NCI-H82 treated with DMSO at 0.1 percent for 48 hours (cell line): ENCODE measurements around the gene GBP7.

Experiments
- DNase-seq: peaks from one replicate; lab custom pipeline; 2025; ENCODE audit not compliant: unreplicated experiment; lab: John Stamatoyannopoulos, UW

GBP7 gene

DNA sequence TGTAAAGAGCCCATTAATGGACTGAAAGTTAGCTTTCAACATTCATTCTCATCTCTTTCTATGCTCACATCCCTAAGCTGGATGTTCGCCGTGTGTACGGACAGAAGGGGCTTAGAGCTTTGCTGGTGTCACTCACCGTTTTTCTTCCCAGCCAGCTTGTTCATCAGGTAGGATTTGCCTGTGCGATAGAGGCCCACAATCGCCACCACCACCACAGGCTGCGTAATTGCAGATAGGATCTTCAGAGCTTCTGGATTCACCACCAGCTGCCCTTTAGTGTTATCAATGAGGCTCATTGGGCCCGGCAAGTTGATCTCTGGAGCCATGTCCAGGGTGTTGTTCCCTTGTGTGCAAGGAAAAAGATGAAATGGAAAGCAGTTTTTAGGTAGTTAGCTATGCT is 54.2 kb downstream of the GBP7 start:
- DNase-seq: no peak

DNA sequence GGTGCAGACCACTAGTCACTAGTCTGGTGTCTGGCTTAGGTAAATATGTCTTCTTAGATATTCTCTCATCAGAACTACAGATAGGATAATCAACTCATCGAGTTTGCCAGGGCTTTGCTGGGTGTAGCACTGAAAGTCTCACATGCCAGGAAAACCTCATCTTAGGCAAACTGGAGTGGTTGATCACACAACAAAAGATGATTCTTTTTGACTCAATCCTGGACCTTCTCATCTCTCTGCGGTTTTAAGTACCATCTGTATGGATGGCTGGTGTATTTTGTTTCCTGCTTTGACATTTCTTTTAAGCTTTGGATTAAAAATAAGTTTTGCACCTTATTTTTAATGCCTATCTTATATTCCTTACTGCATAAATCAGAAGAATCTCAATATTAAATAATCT is 61.1 kb downstream of the GBP7 start:
- no peak for DNase-seq

DNA sequence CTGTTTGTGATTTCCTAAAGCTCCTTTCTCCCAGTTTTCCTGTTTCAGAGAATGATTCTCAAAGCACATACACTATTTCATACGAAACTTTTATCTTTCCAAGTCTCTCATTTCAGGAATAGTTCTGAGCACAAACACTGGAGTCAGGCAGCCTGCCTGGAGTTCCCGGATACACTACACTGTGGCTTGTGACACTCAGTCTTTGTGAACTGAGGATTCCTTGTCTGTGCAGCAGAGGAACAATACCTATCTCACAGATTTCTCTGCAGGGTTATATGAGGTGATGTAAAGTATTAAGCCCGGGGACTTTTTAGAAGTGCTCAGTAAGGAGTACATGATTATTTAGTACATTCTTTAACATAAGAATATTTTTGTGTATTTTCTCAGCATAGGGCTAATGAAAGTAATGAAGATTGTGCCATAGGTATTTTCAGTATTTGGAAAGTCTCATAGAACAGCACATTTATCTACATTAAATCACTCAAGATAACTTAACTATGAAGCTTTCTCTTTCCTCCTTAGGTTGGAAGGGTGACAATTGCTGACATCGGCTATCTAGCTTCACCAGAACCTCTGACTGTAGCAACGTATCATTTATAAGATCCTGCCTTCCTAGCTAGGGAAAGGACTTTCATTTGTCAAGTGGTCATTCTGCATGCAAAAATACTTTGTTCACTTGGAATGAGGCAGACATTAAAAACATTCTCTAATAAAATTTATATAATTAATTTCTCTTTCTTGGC is 62.8 kb downstream of the GBP7 start:
- DNase-seq: no peak

DNA sequence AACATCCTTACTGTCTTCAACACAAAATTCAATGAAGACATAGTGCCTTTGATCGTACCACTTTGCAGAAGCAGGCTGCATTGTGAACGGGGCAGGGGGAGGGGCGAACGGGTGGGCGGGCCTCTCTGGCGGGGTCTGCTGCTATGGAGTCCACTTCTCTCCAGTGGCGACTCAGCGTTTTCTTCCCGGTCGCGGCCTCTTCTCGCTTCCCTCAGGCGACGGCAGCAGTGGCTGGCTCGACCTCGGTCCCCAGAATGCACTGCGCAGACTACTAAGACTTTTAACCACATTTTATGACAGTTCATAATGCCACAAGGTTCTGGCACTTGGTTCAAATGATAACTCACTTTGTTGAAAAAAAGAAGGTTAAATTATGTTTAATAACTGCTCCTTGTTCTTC is 71.1 kb downstream of the GBP7 start:
- no peak for DNase-seq

DNA sequence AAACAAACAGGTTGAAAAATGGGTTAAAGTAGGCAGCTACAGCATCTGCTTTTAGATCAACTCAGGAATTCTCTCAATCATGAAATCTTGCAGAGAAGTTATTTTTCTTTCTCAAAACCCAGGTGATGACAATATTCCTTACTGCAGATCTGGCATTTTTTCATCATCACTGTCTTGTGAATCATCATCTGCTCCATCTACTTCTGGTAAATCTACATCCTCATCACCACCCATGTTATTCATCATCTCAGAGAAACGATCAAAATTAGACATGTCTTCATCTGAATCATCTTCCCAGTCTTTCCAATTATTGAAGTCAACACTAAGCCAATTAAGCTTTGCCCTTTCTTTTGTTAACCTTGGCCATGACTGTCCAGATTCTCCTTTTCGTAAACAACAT is 71.7 kb downstream of the GBP7 start:
- no peak for DNase-seq

DNA sequence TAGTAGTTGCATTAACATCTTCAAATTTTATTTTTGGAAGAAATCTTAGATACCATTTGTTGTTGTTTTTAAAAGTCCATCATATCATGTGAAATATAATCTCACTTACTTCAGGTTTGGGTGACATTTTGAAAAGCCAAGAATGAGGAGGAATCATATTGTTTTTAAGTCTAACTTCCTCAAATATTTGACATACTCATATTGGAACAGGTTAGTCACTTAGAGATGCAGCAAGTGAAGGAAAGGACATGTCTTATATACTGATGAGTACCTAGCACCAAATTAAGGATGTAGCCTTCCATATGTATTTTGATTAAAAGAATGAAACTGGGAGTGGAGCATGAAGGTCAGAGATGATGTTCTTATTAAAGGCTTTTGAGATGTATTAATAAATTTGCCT is 73.8 kb downstream of the GBP7 start:
- no peak for DNase-seq

DNA sequence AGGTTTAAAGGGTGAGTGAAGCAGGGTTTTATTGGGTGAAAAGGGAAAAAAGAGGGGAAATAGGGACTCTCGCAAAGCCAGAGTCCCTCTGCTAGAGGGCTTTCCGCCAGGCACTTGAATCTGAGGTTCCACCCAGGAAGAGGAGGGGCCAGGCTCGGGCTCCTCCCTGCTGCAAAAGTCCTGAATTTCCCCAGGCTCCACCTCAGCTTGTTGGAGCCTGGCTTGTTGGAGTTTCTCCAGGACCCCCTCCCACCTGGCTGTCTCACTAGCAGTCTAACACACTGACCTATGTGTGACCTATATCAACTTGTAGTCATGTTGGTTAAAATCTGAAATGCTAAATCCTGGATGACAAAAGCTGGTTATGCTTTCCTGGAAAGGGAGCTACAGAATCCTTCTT is 75.4 kb downstream of the GBP7 start:
- no peak for DNase-seq

DNA sequence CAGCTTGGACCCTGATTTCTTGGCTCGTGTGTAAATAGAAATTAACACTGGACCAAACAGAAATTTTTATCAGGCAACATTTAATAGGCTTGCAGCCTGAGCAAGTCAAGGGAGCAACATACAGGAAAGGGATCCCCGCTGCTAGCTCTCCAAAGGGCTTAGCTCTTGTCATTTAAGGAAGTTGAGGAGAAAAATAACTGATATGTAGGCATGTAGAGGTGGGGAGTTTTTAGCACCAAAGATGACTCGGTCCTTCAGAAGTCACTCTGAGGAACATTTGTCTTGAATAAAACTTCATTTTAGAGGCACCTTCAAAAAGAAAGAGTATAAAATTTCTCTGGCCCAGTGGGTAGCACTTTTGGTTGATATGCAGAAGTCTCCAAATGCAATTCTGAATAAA is 76.9 kb downstream of the GBP7 start:
- DNase-seq: no peak

DNA sequence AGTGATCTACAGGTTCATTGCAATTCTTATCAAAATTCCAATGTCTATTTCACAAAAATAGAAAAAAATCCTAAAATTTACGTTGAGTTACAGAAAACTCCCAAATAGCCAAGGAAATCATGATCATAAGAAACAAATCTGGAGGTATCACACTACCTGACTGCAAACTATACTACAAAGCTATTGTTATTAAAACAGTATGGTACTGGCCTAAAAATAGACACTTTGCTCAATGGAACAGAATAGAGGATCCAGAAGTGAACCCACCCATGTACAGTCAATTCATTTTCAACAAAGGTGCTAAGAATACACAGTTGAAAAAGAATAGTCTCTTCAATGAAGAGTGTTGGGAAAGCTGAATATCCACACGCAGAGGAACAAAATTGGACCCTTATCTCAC is 80.1 kb downstream of the GBP7 start:
- DNase-seq: no peak

DNA sequence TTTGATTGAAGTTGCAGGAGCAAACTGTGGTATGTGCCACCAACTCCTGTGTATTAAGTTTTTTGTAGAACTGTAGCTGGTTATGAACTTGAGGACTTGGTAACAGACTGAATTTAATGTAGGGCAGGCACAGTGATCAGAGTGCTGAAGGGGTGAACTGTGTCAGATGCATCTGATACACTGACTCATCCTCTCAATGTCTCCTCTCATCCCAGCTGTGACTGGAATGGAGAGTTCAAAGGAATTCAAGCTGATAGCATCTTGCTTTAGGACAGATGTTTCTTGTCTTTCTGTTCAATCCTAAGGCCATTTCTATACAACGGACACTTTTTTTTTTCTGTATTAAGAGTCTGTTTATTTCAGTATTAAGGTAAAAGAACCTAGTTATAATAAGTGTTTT is 85.8 kb downstream of the GBP7 start:
- no peak for DNase-seq

DNA sequence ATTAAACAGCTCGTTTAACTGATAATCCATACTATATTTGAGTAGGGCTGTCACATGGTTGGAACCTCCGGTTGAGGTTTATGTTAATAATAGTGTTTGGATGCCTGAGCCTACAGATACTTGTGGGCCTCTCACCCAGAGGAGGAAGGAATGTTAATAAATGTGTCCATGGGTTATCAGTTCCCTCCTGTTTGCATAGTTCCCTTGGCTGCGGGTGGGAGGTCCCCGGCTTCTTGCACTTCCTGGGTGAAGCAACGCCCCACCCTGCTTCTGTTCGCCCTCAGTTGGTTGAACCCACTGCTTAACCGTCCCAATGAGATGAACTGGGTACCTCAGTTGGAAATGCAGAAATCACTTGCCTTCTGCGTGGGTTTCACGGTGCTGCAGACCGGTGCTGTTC is 87.2 kb downstream of the GBP7 start:
- no peak for DNase-seq

DNA sequence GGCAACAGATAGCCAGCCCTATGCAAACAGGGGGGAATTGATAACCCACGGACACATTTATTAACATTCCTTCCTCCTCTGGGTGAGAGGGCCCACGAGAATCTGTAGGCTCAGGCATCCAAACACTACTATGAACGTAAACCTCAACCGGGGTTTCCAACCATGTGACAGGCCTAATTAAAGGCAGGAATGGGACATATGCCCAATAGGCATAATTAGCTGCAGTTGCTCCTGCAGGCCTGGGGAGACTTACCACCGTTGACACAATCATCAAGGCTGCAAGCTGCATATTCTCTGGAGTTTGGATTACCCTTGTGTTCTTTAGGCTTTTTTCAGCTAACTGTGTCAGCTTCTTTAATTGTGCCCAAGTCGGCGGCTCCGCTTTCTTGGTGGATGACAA is 88.6 kb downstream of the GBP7 start:
- DNase-seq: no peak

DNA sequence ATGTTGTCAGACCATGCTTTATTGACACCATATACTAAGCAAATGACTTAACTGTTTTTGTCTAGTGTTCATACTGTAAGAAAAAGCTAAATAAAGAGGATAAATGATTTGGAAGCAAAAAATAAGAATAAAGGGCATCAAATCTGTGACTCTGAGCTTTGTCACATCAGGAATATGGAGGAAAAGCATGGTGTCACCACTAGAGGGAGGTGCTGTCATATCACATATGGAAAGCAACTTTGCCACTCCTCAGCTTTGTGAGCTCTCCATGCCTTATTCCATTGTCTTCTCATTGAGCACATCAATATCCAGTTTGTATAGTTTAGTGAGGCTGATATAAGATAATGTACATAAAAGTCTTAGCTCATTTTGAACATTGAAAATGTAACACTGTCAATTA is 90.0 kb downstream of the GBP7 start:
- no peak for DNase-seq
